ENCODE results near the gene TTC9. TPM values are rescaled to one million over a fixed set of nuclear protein-coding genes. Genes with fewer than 3 reads are reported as not detected.

Gene TTC9
- total RNA-seq, 1 experiment from 2014 or later, result 0.49 TPM

GRCh38 chr14:70723276-70723675 is 81.6 kb downstream of the TTC9 start:
- Histone ChIP-seq H3K4me3 (ENCODE audit: low read depth in 2 of 2, low read length in 2 of 2) (no peak overlapping the region), H3K27me3 (ENCODE audit: control insufficient read depth, insufficient read depth, low read length) (no peaks in the 10 kb centered on the region), H3K27ac (ENCODE audit: low read length) (no peak overlapping the region), H3K9me3 (ENCODE audit: control insufficient read depth, insufficient read depth, low read depth, low read length) (no peaks in the 10 kb centered on the region), H3K4me1 (ENCODE audit: control insufficient read depth, insufficient read depth, low read length) (no peaks in the 10 kb centered on the region), H3K36me3 (ENCODE audit: control insufficient read depth, insufficient read depth, low read length) (no peaks in the 10 kb centered on the region)
- no TSS peak for BruUV-seq (replicated peaks)
- intact Hi-C loops (cut with micrococcal nuclease; ENCODE audit: unreplicated experiment), result no loop called here
- ATAC-seq, result no peak
- ChIA-PET POLR2A (no interaction called here), CTCF (no interaction called here)
- in situ Hi-C loops (cut with HindIII; ENCODE audit: low pct_unique_long_range_greater_than_20kb, low sequenced_read_pairs), result no loop called here
- DNase-seq (ENCODE audit: low read depth, low spot score), result no peak
- TF ChIP-seq TCF7L2 (IDR thresholded peaks at IDR 0.05; ENCODE audit: low read depth, low read length), result no peak
- no peak for TF ChIP-seq REST (IDR thresholded peaks at IDR 0.05; ENCODE audit: insufficient read depth in 1 of 2, low read depth in 2 of 2, low read length in 1 of 2)
- TF ChIP-seq POLR2AphosphoS5 (IDR thresholded peaks at IDR 0.05; ENCODE audit: low read depth, low read length), result no peak
- TF ChIP-seq CTCF (IDR thresholded peaks at IDR 0.05), result no peak
- no peak for TF ChIP-seq SIN3A (IDR thresholded peaks at IDR 0.05; ENCODE audit: borderline replicate concordance, insufficient read depth, low read depth, low read length)

- H3K4me3 ChIP-seq (ENCODE audit: low read depth in 2 of 2, low read length in 2 of 2), result no peak overlapping the region
- no TSS peak for BruUV-seq (replicated peaks)
- CTCF ChIA-PET, result no interaction called here
- H3K36me3 ChIP-seq (ENCODE audit: control insufficient read depth, insufficient read depth, low read length), result no peaks in the 10 kb centered on the region
- no peaks in the 10 kb centered on the region for H3K9me3 ChIP-seq (ENCODE audit: control insufficient read depth, insufficient read depth, low read depth, low read length)
- ATAC-seq, result no peak
- H3K27me3 ChIP-seq (ENCODE audit: control insufficient read depth, insufficient read depth, low read length), result no peaks in the 10 kb centered on the region
- TF ChIP-seq REST (IDR thresholded peaks at IDR 0.05; ENCODE audit: insufficient read depth in 1 of 2, low read depth in 2 of 2, low read length in 1 of 2) (no peak), SIN3A (IDR thresholded peaks at IDR 0.05; ENCODE audit: borderline replicate concordance, insufficient read depth, low read depth, low read length) (no peak)
- H3K27ac ChIP-seq (ENCODE audit: low read length), result no peak overlapping the region
- in situ Hi-C loops (cut with HindIII; ENCODE audit: low pct_unique_long_range_greater_than_20kb, low sequenced_read_pairs), result no loop called here
- DNase-seq (ENCODE audit: low read depth, low spot score), result no peak
- no peaks in the 10 kb centered on the region for H3K4me1 ChIP-seq (ENCODE audit: control insufficient read depth, insufficient read depth, low read length)
- intact Hi-C loops (cut with micrococcal nuclease; ENCODE audit: unreplicated experiment), result no loop called here
- POLR2A ChIA-PET, result no interaction called here
Measured at GRCh38 chr14:70724110-70724509, 82.4 kb downstream of the TTC9 start.

All from Panc1 (cell line).